GM03348 (cell line): ENCODE results near the gene SNCG.
A peak's percentile ranks its signal among the peaks of the same experiment; 100 is the strongest.
"Not testable (repeated sequence)": the region's sequence is repeated elsewhere in the genome, so short reads cannot be mapped to it uniquely, and the experiment has no call there.

Experiments
- DNase-seq: peaks from one replicate; pipeline ENCODE4 v3.0.0; 2012; ENCODE audit warnings: low spot score

The SNCG gene

DNA sequence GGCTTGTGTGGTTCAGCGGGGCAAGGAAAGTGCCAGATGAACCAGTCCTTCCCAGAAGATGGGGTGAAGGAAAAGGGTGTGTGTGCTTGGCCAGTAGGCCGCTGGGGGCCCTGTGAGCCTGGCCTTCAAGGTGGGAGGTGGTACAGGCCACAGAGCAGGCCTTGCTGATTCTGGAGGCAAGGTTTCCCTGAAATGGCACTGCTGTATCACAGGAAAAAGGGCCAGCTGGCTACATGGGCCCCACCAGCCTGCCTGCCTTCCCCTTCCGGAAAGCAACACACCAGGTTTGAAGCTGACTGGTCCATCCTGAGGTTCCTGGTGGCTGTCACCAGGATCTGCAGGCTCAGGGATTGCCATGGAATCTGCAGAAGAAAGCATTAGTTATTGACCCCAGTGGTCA is 13.5 kb upstream of the SNCG start:
- DNase-seq = no peak

DNA sequence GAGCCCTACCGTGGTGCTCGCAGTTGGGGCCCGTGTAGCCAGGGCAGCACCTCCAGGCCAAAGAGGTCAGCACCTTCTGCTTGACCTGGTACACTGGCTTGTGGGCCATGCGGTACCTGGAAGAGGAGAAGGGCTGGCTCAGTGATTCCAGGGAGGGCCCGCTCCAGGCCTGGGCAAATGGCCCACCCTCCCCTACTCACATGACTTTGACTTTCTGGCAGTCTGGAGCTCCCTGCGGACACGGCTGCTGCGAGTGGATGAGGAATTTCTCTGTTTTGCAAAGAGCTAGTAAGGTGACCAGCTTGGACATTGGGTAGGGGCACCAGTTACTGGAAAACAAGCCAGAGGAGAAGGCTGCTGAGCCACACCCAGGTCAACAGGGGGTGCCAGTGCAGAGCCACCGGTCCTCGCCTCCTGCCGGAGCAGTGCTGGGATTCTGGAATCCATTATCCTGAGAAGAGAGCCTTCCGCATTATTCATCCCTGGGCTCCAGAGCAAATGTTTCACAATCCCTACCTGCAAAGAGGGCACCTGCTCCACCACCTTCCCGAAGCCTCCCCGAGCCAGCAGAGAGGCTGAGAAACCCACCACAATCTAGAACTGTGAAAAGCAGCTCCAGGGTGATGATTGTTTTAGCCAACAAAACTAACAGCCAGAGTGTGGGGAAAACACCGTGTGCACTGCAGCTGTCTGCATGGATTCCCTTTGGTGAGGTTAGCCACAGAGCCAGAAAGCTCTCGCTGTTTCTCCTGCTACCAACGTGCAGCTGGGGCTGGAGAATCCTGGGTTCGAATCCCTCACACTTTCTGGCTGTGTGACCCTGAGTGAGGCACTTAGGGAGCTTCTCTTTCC is 12.8 kb upstream of the SNCG start:
- DNase-seq = peak; percentile 55

DNA sequence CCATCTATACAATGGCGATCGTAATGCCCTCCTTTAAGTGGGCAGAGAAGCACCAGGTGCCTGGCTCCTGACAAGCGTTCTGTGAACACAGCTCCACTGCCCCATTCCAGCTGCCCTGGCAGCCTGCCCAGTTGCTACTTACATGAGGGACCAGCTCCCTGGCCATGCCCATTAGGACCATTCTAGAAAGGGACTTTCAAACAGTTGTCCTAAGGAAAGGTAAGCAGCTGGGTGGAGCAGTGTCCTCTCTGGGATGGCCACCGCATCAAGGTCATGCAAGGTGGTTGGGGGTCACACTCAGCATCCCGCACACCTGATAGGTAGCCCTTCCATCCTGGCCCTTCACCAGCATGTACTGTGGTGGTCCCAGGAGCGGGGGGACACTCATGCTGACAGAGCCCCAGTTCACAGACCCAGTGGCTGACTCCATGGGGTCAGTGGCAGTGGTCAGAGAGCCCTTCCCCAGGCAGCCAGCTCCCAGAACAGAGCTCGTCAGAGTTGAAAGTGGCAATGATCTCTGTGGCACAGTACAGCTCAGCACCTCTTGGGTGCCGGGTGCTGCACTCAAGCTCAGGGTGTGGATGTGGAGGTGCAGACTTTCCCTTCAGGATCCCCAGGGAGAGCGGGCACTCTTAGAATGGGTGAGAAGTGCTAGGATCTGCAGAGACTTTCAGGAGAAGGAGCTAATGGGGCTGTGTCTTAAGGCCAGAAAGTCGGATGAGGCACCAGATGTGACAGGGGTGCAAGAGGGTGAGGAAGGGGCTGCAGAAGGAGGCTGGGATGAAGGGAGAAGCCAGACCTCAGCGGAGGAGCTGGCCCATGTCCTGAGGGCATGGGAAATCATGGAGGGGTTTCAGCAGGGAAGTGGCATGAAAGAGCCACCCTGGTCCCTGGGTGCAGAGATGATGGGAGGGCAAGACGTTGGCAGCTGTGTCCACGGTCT is 11.9 kb upstream of the SNCG start:
- no peak for DNase-seq

DNA sequence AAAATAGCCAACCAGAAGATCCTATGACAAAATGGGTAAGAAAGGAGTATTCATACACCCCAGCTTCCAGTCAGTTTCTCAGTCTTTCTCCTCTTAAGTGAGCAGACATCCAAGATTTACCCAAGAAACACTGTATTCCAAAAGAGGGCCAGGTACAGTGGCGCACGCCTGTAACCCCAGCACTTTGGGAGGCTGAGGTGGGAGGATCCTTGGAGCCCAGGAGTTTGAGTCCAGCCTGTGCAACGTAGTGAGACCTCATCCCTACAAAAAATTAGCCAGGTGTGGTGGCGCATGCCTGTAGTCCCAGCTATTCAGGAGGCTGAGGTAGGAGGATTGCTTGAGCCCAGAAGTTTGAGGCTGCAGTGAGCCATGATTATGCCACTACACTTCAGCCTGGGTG is 10.6 kb upstream of the SNCG start:
- DNase-seq = not testable (repeated sequence)

DNA sequence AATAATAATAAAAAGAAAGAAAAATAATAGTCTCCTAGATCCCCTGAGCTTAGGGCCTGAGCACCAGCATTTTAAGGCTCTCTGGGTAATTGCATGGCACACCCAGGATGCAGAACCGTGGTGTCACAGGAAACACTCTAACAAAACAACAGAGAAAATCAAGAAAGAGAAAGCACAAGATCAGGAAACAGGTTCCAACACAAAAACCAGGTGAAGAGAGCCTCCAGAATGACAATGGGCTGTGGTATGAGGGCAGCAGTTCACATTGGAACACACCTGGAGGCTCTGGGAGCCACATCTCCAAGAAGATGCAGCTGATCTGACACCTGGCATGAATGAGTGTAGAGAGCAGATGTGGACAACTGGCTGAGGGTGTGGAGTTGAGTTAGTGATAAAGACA is 8.1 kb upstream of the SNCG start:
- DNase-seq = no peak

GRCh38 chr10:86951184-86951761 is 7.1 kb upstream of the SNCG start:
- no peak for DNase-seq

DNA sequence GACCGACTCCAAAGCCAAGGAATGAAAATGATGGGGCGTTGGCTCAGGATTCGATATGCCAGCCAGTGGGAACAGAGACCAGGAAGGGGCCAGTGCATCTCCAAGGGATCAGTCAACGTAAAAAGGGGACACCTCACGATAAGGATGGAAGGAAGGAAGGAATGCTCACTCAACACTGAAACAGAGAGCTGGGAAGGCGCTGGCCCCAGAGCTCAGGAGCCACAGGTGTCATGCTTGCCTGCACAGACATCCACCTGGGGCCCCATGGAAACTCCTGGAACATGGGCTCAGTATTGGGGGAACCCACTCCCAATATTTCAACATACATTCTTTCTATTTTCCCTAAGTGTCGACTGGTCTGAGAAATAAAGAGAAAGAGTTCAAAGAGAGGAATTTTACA is 6.3 kb upstream of the SNCG start:
- no peak for DNase-seq

DNA sequence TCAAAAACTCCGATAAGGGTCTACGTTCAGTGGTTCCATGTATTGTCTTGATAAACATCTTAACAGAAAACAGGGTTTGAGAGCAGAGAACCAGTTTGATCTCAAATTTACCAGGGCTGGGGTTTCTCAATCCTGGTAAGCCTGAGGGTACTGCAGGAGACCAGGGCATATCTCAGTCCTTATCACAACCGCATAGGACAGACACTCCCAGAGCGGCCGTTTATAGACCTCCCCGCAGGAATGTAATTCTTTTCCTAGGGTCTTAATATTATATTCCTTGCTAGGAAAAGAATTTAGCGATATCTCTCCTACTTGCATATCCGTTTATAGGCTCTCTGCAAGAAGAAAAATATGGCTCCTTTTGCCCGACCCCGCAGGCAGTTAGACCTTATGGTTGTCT is 5.7 kb upstream of the SNCG start:
- not testable (repeated sequence) for DNase-seq

GRCh38 chr10:86953747-86954680 is 4.4 kb upstream of the SNCG start:
- no peak for DNase-seq

- no peak for DNase-seq
These were observed 3.5 kb upstream of the SNCG start for GRCh38 chr10:86954681-86955500.

DNA sequence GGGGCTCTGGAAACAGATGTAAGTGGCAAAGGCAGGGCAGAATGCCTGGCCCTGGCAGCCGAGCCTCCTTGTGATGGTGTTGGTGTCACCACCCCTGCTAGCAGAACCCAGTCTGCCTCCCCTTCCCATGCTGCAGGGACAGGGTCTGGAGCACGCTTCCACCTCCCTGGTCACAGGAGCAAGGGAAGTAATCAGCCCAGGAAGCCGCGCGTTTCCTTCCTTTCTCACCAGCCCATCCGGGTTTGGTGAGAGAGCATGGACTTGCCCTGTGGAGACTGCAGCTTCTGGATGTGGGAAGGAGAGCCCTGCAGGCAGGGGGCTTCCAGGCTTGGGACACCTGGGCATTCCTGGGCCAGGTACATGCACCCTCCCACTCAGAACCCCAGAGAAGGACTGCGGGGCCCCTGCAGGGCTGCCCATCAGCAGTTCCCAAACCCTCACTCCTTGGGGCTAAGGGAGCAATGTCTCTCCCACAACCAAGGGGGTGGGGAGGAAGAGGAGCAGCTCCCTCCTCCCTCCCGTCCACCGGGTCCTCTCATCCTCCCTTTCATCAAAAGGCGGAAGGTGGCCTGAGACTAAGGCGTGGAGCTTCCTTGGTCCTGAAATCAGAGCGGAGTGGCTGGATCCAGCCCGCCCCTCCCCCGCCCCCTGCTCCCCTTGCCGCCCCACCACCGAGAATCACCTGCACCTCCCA is 2.8 kb upstream of the SNCG start:
- DNase-seq = no peak

- no peak for DNase-seq
These were observed 2.1 kb upstream of the SNCG start for GRCh38 chr10:86956195-86956847.

GRCh38 chr10:86956848-86957448 is 1.5 kb upstream of the SNCG start:
- no peak for DNase-seq

DNA sequence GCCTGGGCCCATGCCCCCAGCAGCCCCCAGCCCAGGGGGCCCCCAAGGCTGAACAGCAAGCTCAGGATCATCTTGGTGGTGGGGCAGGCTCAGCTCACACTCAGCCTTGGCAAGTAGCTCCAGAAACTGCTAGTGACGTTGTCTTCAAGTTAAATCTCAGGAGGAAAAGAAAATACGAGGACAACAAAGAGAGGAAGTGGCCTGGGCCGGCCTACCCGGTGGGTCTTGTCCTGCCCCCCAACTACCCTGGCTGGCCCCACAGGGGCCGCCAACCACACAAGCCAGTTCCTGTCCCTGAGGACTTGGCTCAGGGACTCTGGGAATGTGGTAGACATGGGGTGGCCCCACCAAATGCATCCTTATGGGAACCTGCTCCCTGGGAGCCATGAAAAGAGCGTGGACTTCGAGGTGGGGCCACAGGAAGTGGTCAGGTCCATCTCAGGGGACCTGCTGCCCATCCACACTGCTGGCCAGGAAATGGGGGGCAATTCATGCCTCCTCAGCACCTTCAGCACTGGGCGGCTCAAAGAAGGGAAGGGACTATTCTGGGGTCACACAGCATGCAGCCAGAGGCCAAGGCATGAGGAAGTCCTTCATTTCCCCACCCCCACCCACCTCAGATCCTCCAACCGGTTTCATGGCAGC is 806 bp upstream of the SNCG start, which contains the start of gene MMRN2:
Gene MMRN2 (minus strand): TSS at position 145 of the 645 bp plus-strand sequence. CDS start 74 bp downstream, at position 71.
- no peak for DNase-seq

DNA sequence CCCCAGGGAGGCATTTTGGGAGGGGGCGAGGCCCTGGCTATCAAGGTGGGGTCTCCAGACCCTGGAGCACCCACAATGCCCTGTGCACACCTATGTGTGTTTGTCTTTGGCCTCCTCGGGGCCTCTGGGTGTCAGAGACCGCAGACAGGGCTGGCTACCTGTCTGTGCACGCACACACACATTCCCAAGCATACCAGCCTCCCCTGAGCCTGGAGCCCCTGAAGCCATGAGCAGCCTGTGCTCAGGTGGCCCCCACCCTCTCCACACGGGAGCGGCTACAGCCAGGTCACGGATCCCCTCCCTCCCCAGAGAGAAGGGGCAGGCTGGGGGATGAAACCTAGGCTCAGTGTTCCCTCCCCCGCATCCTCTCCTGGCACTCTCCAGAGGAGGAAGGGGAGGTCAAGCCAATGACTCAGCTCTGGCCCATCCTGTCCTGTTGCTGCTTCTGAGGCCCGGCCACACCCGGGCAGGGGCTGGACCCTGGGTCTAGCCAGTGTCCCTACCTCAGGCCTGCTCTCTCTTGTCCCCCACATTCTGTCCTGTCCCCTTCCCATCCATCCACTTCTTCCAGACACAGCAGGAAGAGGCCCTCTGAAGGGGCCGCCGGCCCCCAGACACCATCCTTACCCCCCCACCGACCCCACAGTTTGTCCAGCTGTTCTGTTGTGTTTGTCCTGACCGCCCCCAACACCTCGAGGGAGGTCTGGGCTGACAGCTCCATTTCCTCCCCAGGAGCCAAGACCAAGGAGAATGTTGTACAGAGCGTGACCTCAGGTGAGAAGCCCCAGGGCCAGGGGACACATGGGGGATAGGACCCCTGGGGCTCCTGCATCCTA is 720 bp downstream of the SNCG start:
- DNase-seq = peak; percentile 66

GRCh38 chr10:86959737-86960002 is 1.3 kb downstream of the SNCG start:
- no peak for DNase-seq

GRCh38 chr10:86960003-86960862 is 1.8 kb downstream of the SNCG start:
- peak; percentile 80 for DNase-seq
